Esophagus squamous epithelium (tissue), 4 donors: ENCODE measurements around the gene RPTOR.

ENCODE experiments used
- CTCF ChIP-seq, 6 experiments: fragments of 450-650 bp in 4 of 6; fragments of 200-600 bp in 2 of 6; sonication (generic) in 2 of 6; IDR thresholded peaks; one replicate each; pipeline ENCODE4 v1.5.1; 2016 to 2019; ENCODE audit warnings: antibody characterized with exemption in 6 of 6, mild to moderate bottlenecking in 4 of 6, moderate library complexity in 4 of 6
- POLR2A ChIP-seq, 4 donors: fragments of 450-650 bp; IDR thresholded peaks; one replicate each; pipeline ENCODE4 v1.6.1; 2017; ENCODE audit warnings: antibody characterized with exemption in 4 of 4, mild to moderate bottlenecking in 4 of 4, moderate library complexity in 3 of 4

- no peak for TF ChIP-seq CTCF (IDR thresholded peaks at IDR 0.05)
- no peak for TF ChIP-seq POLR2A (IDR thresholded peaks at IDR 0.05)
Measured at GRCh38 chr17:80902197-80902962, 357.7 kb downstream of the RPTOR start.
